Esophagus muscularis mucosa (tissue), 4 donors: ENCODE results near the gene PPIF.

Experiments
- EP300 ChIP-seq: sonication (generic); formaldehyde crosslinking; IDR thresholded peaks from one replicate; pipeline ENCODE4 v1.6.1; 2017; ENCODE audit warnings: antibody characterized with exemption
- POLR2A ChIP-seq: fragments of 450-650 bp; IDR thresholded peaks from one replicate; pipeline ENCODE4 v1.6.1; 2017; ENCODE audit warnings: antibody characterized with exemption, moderate library complexity, mild to moderate bottlenecking, low read depth
- POLR2AphosphoS5 ChIP-seq, 2 donors: sonication (generic); formaldehyde crosslinking; IDR thresholded peaks; one replicate each; pipeline ENCODE4 v1.6.1; 2017; ENCODE audit warnings: antibody characterized with exemption in 2 of 2
- TF ChIP-seq, protein P1 (sequence below), 3 experiments: fragments of 200-600 bp in 2 of 3; fragments of 450-650 bp in 1 of 3; sonication (generic) in 2 of 3; IDR thresholded peaks; one replicate each; pipeline ENCODE4 v1.5.1; 2017 to 2019; ENCODE audit warnings: antibody characterized with exemption in 3 of 3, mild to moderate bottlenecking in 2 of 3, moderate library complexity in 1 of 3

DNA sequence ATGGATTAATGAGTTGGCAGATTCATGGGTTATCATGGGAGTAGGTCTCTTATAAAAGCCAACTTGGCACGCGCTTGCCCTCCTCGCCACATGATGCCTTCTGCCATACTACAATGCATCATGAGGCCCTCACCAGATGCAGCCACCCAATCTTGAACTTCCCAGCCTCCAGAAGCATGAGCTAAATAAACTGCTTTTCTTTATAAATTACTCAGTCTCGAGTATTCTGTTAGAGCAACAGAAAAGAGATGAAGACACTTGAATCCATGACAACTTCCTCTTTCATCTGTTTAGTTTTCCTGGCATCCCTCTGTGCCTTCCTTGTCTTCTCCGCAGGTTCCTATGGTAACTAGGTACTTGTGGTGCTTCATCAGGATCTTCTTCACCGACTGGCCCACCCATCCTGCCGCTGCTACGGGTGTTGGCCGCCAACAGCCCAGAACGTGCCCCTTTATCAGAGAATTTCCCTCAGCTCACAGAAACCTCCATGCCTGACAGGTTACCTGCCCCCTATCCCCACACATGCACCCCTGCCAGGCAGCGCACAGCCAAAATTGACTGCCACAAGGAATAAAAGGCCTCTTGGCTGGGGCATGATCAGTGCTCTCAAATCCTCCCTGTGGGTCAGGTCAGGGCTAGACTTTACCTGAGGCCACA is 28.0 kb upstream of the PPIF start:
- no peak for TF ChIP-seq POLR2A
- TF ChIP-seq, protein P1, sequence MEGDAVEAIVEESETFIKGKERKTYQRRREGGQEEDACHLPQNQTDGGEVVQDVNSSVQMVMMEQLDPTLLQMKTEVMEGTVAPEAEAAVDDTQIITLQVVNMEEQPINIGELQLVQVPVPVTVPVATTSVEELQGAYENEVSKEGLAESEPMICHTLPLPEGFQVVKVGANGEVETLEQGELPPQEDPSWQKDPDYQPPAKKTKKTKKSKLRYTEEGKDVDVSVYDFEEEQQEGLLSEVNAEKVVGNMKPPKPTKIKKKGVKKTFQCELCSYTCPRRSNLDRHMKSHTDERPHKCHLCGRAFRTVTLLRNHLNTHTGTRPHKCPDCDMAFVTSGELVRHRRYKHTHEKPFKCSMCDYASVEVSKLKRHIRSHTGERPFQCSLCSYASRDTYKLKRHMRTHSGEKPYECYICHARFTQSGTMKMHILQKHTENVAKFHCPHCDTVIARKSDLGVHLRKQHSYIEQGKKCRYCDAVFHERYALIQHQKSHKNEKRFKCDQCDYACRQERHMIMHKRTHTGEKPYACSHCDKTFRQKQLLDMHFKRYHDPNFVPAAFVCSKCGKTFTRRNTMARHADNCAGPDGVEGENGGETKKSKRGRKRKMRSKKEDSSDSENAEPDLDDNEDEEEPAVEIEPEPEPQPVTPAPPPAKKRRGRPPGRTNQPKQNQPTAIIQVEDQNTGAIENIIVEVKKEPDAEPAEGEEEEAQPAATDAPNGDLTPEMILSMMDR (IDR thresholded peaks at IDR 0.05), result no peak
- TF ChIP-seq POLR2AphosphoS5 (IDR thresholded peaks at IDR 0.05), result no peak
- TF ChIP-seq EP300, result no peak
